Mesothelial cell of epicardium (in vitro differentiated cells): Measurements from ENCODE around the gene PRSS50. TPM values are rescaled to one million over a fixed set of nuclear protein-coding genes. Genes with fewer than 3 reads are reported as not detected.

Source experiments
- DNase-seq, 2 experiments: peaks; one replicate each; pipeline ENCODE4 v3.0.0; 2021; ENCODE audit warnings: low spot score in 2 of 2; ENCODE audit not compliant: unreplicated experiment in 2 of 2
- H3K27ac Mint-ChIP-seq: 2 replicates; pipeline ENCODE4 v1.8.0; 2021; ENCODE audit warnings: mixed read lengths
- H3K27me3 Mint-ChIP-seq: 2 replicates; pipeline ENCODE4 v1.8.0; 2021; ENCODE audit warnings: low read depth, mixed read lengths
- H3K36me3 Mint-ChIP-seq: 2 replicates; pipeline ENCODE4 v1.8.0; 2021; ENCODE audit warnings: mixed read lengths
- H3K4me1 Mint-ChIP-seq: 2 replicates; pipeline ENCODE4 v1.8.0; 2021; ENCODE audit warnings: mixed read lengths
- H3K4me3 Mint-ChIP-seq: 2 replicates; pipeline ENCODE4 v1.8.0; 2021; ENCODE audit warnings: mild to moderate bottlenecking, moderate library complexity, mixed read lengths
- H3K9me3 Mint-ChIP-seq: 2 replicates; pipeline ENCODE4 v1.8.0; 2021; ENCODE audit warnings: mixed read lengths
- total RNA-seq: library from RNA; stranded (reverse); gene quantifications from 3 replicates; pipeline ENCODE4 v1.2.1, GENCODE V29; 2021
- TF ChIP-seq, protein P1 (sequence below): fragments of 200-600 bp; sonication (generic); IDR thresholded peaks from one replicate; pipeline ENCODE4 v1.5.0; 2021; ENCODE audit warnings: antibody characterized with exemption; ENCODE audit not compliant: unreplicated experiment

Gene PRSS50
- total RNA-seq, 1 donor from 2014 or later, result 4.5 TPM

DNA sequence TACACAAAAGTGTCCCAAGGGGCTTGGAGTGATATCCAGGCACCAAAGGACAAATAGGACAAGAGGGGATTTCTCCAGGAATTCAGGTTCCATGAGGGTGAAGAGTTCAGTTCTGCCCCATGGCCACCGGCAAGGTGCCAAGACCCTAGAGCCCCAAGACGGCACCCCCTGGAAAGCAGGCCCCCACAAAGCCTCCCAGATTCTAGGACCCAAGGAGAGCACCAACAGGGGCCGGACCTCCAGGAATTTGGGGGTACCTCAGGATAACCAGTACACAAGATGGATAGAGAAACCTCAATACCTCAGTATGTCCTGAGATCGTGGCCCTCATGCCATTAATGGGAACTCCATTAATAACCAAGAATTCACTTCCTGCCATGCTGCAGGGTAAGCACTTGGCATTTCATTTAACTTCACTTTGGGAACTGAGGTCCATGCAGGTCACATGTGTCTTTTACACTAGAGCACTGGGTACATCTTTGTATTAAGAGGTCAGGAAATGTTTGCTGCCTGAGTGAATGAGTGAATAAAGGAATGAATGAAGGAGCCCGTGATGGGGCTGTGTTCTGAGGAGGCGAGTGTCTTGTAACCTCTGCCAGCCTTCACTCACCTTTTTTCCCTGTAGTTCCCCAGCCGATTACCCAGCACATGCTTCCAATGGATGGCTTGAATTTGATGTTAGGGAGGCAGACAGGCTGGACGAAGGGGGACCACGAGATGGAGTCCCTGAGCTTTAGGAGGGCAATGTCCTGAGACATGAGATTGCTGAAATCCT lies 15.5 kb upstream of the PRSS50 start:
- H3K27ac Mint-ChIP-seq, result no peak overlapping the region
- peak in 1 of 2 experiments; percentile 11 for DNase-seq

DNA sequence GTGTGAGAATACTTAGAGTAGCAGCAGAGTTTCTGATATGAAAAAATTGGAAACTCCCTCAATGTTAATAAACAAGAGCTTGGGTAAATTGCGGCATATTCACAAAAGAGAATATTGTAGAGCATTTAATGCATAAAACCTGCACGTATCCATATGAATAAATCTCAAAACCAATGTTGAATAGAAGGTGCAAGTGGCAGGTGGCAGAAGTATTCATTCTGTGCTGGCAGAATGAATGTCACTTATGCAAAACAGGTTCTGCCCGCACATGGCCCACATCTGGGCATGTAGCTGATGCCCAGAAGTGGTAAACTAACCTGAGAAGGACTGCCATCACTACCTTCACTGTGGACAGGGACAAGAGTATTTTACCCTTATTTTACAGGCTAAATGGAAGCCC lies 14.1 kb upstream of the PRSS50 start:
- TF ChIP-seq, protein P1, sequence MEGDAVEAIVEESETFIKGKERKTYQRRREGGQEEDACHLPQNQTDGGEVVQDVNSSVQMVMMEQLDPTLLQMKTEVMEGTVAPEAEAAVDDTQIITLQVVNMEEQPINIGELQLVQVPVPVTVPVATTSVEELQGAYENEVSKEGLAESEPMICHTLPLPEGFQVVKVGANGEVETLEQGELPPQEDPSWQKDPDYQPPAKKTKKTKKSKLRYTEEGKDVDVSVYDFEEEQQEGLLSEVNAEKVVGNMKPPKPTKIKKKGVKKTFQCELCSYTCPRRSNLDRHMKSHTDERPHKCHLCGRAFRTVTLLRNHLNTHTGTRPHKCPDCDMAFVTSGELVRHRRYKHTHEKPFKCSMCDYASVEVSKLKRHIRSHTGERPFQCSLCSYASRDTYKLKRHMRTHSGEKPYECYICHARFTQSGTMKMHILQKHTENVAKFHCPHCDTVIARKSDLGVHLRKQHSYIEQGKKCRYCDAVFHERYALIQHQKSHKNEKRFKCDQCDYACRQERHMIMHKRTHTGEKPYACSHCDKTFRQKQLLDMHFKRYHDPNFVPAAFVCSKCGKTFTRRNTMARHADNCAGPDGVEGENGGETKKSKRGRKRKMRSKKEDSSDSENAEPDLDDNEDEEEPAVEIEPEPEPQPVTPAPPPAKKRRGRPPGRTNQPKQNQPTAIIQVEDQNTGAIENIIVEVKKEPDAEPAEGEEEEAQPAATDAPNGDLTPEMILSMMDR, result no peak
- Mint-ChIP-seq H3K4me3 (no peak overlapping the region), H3K9me3 (no peaks in the 10 kb centered on the region), H3K27me3 (no peaks in the 10 kb centered on the region), H3K4me1 (no peaks in the 10 kb centered on the region), H3K36me3 (no peaks in the 10 kb centered on the region), H3K27ac (no peak overlapping the region)
- no peak for DNase-seq

More for the DNA sequence above, 15.5 kb upstream of the PRSS50 start:
- Mint-ChIP-seq H3K36me3 (no peaks in the 10 kb centered on the region), H3K4me3 (no peak overlapping the region), H3K27me3 (no peaks in the 10 kb centered on the region), H3K9me3 (no peaks in the 10 kb centered on the region), H3K4me1 (no peaks in the 10 kb centered on the region)
- TF ChIP-seq, protein P1, result no peak

DNA sequence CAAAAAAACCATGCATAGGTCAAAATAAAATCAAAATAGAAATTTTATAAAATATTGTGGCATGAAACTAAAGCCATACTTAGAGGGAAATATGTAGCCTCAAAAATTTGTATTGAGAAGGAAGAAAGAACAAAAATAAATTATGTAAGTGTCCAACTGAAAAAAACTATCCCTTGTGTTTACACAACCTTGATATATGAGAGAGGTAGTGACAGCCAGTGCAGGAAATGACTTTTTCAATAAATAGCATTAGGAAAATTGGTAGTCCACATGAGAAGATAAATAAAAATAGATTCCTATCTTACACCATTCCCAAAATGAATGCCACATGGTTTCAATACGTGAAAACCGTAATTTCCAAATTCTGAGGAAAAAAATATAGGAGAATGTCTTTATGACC lies 13.2 kb upstream of the PRSS50 start:
- no peaks in the 10 kb centered on the region for H3K36me3 Mint-ChIP-seq
- no peaks in the 10 kb centered on the region for H3K9me3 Mint-ChIP-seq
- TF ChIP-seq, protein P1, result no peak
- no peak overlapping the region for H3K27ac Mint-ChIP-seq
- H3K27me3 Mint-ChIP-seq, result no peaks in the 10 kb centered on the region
- no peak for DNase-seq
- H3K4me3 Mint-ChIP-seq, result no peak overlapping the region
- H3K4me1 Mint-ChIP-seq, result peaks cover 7% of the 10 kb centered on the region

DNA sequence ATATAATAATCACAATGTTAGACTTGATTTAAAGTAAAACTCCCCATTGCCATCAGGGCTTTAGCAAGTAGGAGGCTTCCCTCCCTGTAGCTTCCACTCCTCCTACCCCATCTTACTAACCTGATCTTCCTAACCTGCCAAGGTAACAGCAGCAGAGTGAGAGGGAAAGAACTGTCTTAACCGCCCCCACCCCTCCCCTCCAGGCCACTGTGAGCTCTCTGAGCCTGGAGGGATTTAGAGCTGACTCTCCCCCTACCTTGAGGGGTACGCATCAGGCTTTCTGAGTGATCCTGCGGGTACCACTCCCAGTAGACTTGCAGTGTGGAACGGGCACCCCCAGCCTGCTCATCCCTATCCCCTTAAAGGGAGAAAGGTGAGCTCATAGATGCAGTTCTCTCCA lies 11.4 kb upstream of the PRSS50 start:
- Mint-ChIP-seq H3K27ac (no peak overlapping the region), H3K36me3 (no peaks in the 10 kb centered on the region), H3K4me3 (no peak overlapping the region), H3K4me1 (peaks cover 16% of the 10 kb centered on the region), H3K9me3 (no peaks in the 10 kb centered on the region), H3K27me3 (no peaks in the 10 kb centered on the region)
- DNase-seq, result no peak
- TF ChIP-seq, protein P1, result no peak

DNA sequence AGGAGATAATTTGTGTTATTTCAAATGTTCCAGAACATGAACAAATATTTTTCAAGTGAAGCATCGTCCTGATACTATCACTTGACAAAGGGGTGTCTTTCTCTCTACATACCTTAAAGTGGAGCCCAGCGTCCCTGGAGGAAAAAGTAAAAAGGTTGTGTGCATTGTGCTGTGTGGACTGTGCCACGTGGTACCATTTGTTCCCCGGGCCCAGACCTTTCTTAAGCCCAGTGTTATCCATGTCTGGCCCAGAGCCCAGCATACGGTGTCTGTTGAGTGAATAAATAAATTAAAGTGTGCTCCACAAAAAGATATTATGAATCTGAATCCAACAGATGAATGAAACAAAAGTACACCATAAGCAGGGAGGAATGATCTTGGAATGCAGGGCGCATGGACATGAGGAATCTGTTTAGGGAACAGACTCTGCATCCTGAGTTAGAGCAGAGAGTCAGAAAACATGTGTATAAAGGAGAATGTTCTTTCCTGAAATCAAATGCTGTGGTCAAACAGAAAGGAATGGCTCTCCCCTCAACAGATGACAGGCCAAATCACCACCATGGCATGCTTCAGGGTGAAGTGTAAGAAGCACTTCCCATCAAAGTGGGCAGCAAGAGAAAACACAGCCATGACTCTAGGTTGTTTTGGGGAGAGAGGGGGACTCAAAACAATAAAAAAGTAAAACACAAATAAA lies 8.1 kb upstream of the PRSS50 start:
- Mint-ChIP-seq H3K4me1 (peaks cover 16% of the 10 kb centered on the region), H3K27ac (peak overlapping the region; percentile 85), H3K4me3 (no peak overlapping the region), H3K36me3 (no peaks in the 10 kb centered on the region), H3K27me3 (no peaks in the 10 kb centered on the region), H3K9me3 (peaks cover 4% of the 10 kb centered on the region)
- TF ChIP-seq, protein P1, result no peak
- DNase-seq, result no peak
